K562 (cell line): Measurements from ENCODE around the gene PRR35. TPM values are rescaled to one million over a fixed set of nuclear protein-coding genes. Genes with fewer than 3 reads are reported as not detected.

ENCODE experiments used
- PHF8 ChIP-seq: fragments of 200-600 bp; sonication (generic); IDR thresholded peaks from 2 replicates; pipeline ENCODE4 v1.6.1; 2012; ENCODE audit warnings: mixed run types, mild to moderate bottlenecking, inconsistent platforms, low read length, moderate library complexity, borderline replicate concordance
- SP1 ChIP-seq: sonication (generic); formaldehyde crosslinking; IDR thresholded peaks from 2 replicates; pipeline ENCODE4 v1.8.1; 2022; ENCODE audit warnings: mild to moderate bottlenecking, missing genetic modification reagents
- SRSF3 ChIP-seq: fragments of 200-400 bp; formaldehyde crosslinking; IDR thresholded peaks from 2 replicates; pipeline ENCODE4 v1.6.1; 2016; ENCODE audit warnings: mild to moderate bottlenecking, low read length, moderate library complexity; ENCODE audit not compliant: insufficient read depth
- polyA plus RNA-seq, 8 experiments: library from polyadenylated mRNA; depleted of rRNA in 4 of 8; stranded (reverse) in 5 of 8; unstranded in 3 of 8; fragments of >200 nt; fragmentation: Nextera tagmentation in 2 of 8; fragmentation: Illumina TruSeq in 1 of 8; extraction: Ambion mirVana in 2 of 8; extraction: Trizol in 1 of 8; gene quantifications; 2 replicates each; pipeline versions ENCODE4 v1.2.1 to v1.2.3, GENCODE V29; 2011 to 2014; ENCODE audit warnings: inconsistent platforms in 1 of 8, missing spikeins in 1 of 8
- total RNA-seq, 7 experiments: library from RNA; depleted of rRNA in 6 of 7; stranded (reverse); fragments of >200 nt in 6 of 7; fragmentation: Illumina TruSeq in 2 of 7; extraction: Trizol in 2 of 7; gene quantifications; 2 replicates each; pipeline versions ENCODE4 v1.2.1 to v1.2.3, GENCODE V29; 2011 to 2021; ENCODE audit warnings: low replicate concordance in 1 of 7
- TF ChIP-seq, protein P1 (sequence below), 2 experiments: fragments of 450-650 bp; formaldehyde crosslinking in 1 of 2; IDR thresholded peaks; 2 replicates each; pipeline versions ENCODE4 v1.4.0 to v1.6.1; 2014 to 2020; ENCODE audit warnings: mild to moderate bottlenecking in 2 of 2, borderline replicate concordance in 1 of 2, low read depth in 1 of 2
- TF ChIP-seq, protein P2 (sequence below): sonication (generic); formaldehyde crosslinking; IDR thresholded peaks from 2 replicates; pipeline ENCODE4 v1.8.0; 2022; ENCODE audit warnings: missing genetic modification reagents, mild to moderate bottlenecking, moderate library complexity, borderline replicate concordance
- TF ChIP-seq, protein P3 (sequence below): IDR thresholded peaks from 3 replicates; pipeline ENCODE4 v1.6.1; 2011; ENCODE audit warnings: borderline replicate concordance, mild to moderate bottlenecking, moderate library complexity; ENCODE audit not compliant: insufficient read length; ENCODE audit errors: extremely low read depth
- TF ChIP-seq, protein P4 (sequence below), 2 experiments: fragments of 450-650 bp in 1 of 2; IDR thresholded peaks; 2 replicates each; pipeline ENCODE4 v1.6.1; 2011 to 2017; ENCODE audit warnings: low read depth in 2 of 2, antibody characterized with exemption in 1 of 2, borderline replicate concordance in 1 of 2, low read length in 1 of 2, mild to moderate bottlenecking in 1 of 2, mixed read lengths in 1 of 2; ENCODE audit not compliant: control insufficient read depth in 1 of 2

Gene PRR35
- total and polyA plus RNA-seq, 9 of the 15 experiments (the other 6 are each of a cell fraction or from before 2014, with no cell fraction given): 0.17 to 0.45 (median 0.21) TPM; not detected in 5

DNA sequence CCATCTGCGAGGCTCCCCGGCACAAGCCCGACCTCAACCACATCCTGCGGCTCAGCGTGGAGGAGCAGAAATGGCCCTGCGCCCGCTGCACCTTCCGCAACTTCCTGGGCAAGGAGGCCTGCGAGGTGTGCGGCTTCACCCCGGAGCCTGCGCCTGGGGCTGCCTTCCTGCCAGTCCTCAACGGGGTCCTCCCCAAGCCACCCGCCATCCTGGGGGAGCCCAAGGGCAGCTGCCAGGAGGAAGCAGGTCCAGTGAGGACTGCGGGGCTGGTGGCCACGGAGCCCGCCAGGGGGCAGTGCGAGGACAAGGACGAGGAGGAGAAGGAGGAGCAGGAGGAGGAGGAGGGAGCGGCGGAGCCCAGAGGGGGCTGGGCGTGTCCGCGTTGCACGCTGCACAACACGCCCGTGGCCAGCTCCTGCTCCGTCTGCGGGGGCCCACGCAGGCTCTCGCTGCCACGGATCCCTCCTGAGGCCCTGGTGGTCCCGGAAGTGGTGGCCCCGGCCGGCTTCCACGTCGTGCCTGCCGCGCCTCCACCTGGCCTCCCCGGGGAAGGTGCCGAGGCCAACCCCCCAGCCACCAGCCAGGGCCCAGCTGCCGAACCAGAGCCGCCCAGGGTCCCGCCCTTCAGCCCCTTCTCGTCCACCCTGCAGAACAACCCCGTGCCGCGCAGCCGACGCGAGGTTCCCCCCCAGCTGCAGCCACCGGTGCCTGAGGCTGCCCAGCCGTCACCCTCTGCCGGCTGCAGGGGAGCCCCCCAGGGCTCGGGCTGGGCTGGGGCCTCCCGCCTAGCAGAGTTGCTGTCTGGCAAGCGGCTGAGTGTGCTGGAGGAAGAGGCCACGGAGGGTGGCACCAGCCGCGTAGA lies 13.1 kb upstream of the PRR35 start (continued):
- TF ChIP-seq, protein P1, sequence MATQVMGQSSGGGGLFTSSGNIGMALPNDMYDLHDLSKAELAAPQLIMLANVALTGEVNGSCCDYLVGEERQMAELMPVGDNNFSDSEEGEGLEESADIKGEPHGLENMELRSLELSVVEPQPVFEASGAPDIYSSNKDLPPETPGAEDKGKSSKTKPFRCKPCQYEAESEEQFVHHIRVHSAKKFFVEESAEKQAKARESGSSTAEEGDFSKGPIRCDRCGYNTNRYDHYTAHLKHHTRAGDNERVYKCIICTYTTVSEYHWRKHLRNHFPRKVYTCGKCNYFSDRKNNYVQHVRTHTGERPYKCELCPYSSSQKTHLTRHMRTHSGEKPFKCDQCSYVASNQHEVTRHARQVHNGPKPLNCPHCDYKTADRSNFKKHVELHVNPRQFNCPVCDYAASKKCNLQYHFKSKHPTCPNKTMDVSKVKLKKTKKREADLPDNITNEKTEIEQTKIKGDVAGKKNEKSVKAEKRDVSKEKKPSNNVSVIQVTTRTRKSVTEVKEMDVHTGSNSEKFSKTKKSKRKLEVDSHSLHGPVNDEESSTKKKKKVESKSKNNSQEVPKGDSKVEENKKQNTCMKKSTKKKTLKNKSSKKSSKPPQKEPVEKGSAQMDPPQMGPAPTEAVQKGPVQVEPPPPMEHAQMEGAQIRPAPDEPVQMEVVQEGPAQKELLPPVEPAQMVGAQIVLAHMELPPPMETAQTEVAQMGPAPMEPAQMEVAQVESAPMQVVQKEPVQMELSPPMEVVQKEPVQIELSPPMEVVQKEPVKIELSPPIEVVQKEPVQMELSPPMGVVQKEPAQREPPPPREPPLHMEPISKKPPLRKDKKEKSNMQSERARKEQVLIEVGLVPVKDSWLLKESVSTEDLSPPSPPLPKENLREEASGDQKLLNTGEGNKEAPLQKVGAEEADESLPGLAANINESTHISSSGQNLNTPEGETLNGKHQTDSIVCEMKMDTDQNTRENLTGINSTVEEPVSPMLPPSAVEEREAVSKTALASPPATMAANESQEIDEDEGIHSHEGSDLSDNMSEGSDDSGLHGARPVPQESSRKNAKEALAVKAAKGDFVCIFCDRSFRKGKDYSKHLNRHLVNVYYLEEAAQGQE (IDR thresholded peaks at IDR 0.05; ENCODE audit: borderline replicate concordance): peak; percentile 52; the same call in 1 of the 2 replicates
- TF ChIP-seq, protein P1 (CRISPR knock-in tag; IDR thresholded peaks at IDR 0.05; ENCODE audit: low read depth): no peak
- TF ChIP-seq, protein P2, sequence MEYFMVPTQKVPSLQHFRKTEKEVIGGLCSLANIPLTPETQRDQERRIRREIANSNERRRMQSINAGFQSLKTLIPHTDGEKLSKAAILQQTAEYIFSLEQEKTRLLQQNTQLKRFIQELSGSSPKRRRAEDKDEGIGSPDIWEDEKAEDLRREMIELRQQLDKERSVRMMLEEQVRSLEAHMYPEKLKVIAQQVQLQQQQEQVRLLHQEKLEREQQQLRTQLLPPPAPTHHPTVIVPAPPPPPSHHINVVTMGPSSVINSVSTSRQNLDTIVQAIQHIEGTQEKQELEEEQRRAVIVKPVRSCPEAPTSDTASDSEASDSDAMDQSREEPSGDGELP: peak; percentile 59; the same call in 1 of the 2 replicates
- TF ChIP-seq SRSF3 (no peak), SP1 (CRISPR knock-in tag) (peak; percentile 46; the same call in 1 of the 2 replicates), PHF8 (no peak)
- TF ChIP-seq, protein P3, sequence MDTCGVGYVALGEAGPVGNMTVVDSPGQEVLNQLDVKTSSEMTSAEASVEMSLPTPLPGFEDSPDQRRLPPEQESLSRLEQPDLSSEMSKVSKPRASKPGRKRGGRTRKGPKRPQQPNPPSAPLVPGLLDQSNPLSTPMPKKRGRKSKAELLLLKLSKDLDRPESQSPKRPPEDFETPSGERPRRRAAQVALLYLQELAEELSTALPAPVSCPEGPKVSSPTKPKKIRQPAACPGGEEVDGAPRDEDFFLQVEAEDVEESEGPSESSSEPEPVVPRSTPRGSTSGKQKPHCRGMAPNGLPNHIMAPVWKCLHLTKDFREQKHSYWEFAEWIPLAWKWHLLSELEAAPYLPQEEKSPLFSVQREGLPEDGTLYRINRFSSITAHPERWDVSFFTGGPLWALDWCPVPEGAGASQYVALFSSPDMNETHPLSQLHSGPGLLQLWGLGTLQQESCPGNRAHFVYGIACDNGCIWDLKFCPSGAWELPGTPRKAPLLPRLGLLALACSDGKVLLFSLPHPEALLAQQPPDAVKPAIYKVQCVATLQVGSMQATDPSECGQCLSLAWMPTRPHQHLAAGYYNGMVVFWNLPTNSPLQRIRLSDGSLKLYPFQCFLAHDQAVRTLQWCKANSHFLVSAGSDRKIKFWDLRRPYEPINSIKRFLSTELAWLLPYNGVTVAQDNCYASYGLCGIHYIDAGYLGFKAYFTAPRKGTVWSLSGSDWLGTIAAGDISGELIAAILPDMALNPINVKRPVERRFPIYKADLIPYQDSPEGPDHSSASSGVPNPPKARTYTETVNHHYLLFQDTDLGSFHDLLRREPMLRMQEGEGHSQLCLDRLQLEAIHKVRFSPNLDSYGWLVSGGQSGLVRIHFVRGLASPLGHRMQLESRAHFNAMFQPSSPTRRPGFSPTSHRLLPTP: no peak
- TF ChIP-seq, protein P4, sequence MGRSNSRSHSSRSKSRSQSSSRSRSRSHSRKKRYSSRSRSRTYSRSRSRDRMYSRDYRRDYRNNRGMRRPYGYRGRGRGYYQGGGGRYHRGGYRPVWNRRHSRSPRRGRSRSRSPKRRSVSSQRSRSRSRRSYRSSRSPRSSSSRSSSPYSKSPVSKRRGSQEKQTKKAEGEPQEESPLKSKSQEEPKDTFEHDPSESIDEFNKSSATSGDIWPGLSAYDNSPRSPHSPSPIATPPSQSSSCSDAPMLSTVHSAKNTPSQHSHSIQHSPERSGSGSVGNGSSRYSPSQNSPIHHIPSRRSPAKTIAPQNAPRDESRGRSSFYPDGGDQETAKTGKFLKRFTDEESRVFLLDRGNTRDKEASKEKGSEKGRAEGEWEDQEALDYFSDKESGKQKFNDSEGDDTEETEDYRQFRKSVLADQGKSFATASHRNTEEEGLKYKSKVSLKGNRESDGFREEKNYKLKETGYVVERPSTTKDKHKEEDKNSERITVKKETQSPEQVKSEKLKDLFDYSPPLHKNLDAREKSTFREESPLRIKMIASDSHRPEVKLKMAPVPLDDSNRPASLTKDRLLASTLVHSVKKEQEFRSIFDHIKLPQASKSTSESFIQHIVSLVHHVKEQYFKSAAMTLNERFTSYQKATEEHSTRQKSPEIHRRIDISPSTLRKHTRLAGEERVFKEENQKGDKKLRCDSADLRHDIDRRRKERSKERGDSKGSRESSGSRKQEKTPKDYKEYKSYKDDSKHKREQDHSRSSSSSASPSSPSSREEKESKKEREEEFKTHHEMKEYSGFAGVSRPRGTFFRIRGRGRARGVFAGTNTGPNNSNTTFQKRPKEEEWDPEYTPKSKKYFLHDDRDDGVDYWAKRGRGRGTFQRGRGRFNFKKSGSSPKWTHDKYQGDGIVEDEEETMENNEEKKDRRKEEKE (IDR thresholded peaks at IDR 0.05; ENCODE audit: borderline replicate concordance in 1 of 2, control insufficient read depth in 1 of 2, low read depth in 2 of 2, low read length in 1 of 2): no peak
